Pancreas (tissue), 10 donors: ENCODE measurements around the gene FAHD1. TPM values are rescaled to one million over a fixed set of nuclear protein-coding genes. Genes with fewer than 3 reads are reported as not detected.
A peak's percentile ranks its signal among the peaks of the same experiment; 100 is the strongest.

ENCODE experiments used
- ATAC-seq, 4 donors: fragments of 200-7000 bp; cut with Tn5 transposase; one replicate each; pipeline versions ENCODE4 v1.8.0 to v1.9.1; 2020; ENCODE audit warnings: mild to moderate bottlenecking in 4 of 4, moderate library complexity in 4 of 4
- DNase-seq, 6 donors: peaks; one replicate each; pipeline ENCODE4 v3.0.0-alpha.2; 2020
- FAIRE-seq: peaks from 2 replicates; lab custom pipeline; 2012; peaks lifted over from hg19 to GRCh38; lab: Jason Lieb, UNC
- H3K27ac ChIP-seq, 4 donors: fragments of 200-600 bp; sonication (generic); 1 replicate in 3 of 4; 2 replicates in 1 of 4; pipeline versions ENCODE4 v1.5.0 to v1.8.0; 2020
- H3K27me3 ChIP-seq, 4 donors: fragments of 200-600 bp; one replicate each; pipeline ENCODE4 v1.8.0; 2021
- H3K36me3 ChIP-seq, 3 donors: fragments of 200-600 bp; sonication (generic) in 1 of 3; one replicate each; pipeline versions ENCODE4 v1.5.0 to v1.8.0; 2020 to 2021
- H3K4me1 ChIP-seq, 3 donors: fragments of 200-600 bp; one replicate each; pipeline ENCODE4 v1.8.0; 2021
- H3K4me3 ChIP-seq, 4 donors: fragments of 200-600 bp; sonication (generic) in 2 of 4; one replicate each; pipeline versions ENCODE4 v1.5.0 to v1.8.0; 2020 to 2021
- H3K9me3 ChIP-seq, 4 donors: fragments of 200-600 bp; one replicate each; pipeline ENCODE4 v1.8.0; 2021
- WGBS, 2 donors: extraction: QIAGEN DNeasy Blood & Tissue Kit; methylation state at CpG; one replicate each; pipeline ENCODE4 v1.1.7; 2013; 5-methylcytosine and 5-hydroxymethylcytosine counted together
- intact Hi-C, 3 donors: fragments of 100-400 bp; cut with DNase I; formaldehyde crosslinking; loops; one replicate each; pipeline versions ENCODE4 v1.11.1 to v1.14.2; 2022
- polyA plus RNA-seq, 2 donors: library from polyadenylated mRNA; stranded (reverse); fragments of 200-250 nt; gene quantifications; one replicate each; pipeline ENCODE4 v1.2.3, GENCODE V29; 2013
- total RNA-seq, 6 donors: library from RNA; stranded (reverse); fragmentation: NEBNext Ultra II Directional in 4 of 6; extraction: Animal tissue kit (Norgen Biotek cat#: 25700) in 4 of 6; gene quantifications; one replicate each; pipeline versions ENCODE4 v1.2.1 to v1.2.4, GENCODE V29; 2021 to 2023
- TF ChIP-seq, protein P1 (sequence below), 4 donors: fragments of 200-600 bp; sonication (generic) in 3 of 4; IDR thresholded peaks; one replicate each; pipeline versions ENCODE4 v1.5.0 to v1.8.0; 2021; ENCODE audit warnings: antibody characterized with exemption in 4 of 4
- donor health status: healthy with polysubstance abuse.
- donor health status: DM: no; HTN: no; CAD: no; lungs with moderate emphysema.
- donor health status: DM: no; HTN: no; CAD: no.
- donor health status: control.
- donor health status: control.
- donor health status: Bipolar disorder and iron deficiency.
- donor health status: DM: yes; HTN: yes; CAD: no.
- donor health status: DM: no; HTN: no; CAD: no.
- donor health status: DM: no; HTN: no; CAD: no.
- donor health status: DM: yes; HTN: yes; CAD: no.

The FAHD1 gene
- total and polyA plus RNA-seq, 8 donors: 5.1 to 14.4 (median 12.2) TPM

DNA sequence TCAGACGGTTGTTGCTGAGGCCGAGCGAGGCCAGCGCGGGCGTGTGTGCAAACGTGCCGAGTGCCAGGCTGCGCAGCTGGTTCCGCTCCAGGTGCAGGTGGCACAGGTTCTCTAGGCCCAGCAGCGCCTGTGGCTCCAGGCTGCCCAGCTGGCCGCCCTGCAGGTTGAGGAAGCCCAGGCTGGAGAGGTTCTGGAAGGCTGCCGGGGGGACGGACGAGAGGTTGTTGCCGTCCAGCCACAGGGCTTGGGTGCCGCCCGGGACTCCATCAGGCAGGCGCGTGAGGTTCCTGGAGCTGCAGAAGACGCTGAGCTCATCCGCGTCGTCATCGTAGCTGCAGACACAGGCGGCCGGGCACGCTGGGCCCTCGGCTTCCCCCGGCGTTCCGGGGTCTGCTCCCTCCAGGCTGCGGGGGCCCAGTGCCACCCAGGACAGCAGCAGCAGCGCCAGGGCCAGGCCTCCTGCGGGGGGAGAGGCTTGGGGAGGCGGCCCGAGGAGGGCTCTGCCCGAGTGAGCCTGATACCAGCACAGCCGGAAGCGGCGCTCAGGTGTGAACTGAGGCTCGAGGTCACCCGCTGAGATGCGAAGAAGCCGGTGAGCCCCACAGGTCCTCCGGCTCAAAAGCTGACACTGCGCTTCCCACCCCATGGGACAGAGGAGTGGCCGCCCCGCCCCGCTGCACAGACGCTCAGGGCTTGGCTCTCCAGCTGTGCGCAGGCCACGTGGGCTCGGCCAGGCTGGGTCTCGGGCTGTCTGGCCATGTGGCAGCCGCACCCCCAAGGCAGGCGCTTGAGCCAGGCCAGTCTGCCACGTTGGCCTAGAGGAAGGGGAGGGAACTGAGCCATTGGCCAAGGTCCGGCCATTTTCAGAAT lies 34.8 kb upstream of the FAHD1 start:
- peak in 2 of 6 donors; percentile 36 to 76 for DNase-seq
- Histone ChIP-seq H3K9me3 (no peaks in the 10 kb centered on the region), H3K4me1 (peaks cover 9 to 17% (median 16%) of the 10 kb centered on the region in 3 donors), H3K36me3 (no peaks in the 10 kb centered on the region), H3K27ac (no peak overlapping the region), H3K4me3 (no peak overlapping the region), H3K27me3 (no peaks in the 10 kb centered on the region)
- no peak for ATAC-seq
- no peak for FAIRE-seq
- intact Hi-C loops: no loop called here
- TF ChIP-seq, protein P1, sequence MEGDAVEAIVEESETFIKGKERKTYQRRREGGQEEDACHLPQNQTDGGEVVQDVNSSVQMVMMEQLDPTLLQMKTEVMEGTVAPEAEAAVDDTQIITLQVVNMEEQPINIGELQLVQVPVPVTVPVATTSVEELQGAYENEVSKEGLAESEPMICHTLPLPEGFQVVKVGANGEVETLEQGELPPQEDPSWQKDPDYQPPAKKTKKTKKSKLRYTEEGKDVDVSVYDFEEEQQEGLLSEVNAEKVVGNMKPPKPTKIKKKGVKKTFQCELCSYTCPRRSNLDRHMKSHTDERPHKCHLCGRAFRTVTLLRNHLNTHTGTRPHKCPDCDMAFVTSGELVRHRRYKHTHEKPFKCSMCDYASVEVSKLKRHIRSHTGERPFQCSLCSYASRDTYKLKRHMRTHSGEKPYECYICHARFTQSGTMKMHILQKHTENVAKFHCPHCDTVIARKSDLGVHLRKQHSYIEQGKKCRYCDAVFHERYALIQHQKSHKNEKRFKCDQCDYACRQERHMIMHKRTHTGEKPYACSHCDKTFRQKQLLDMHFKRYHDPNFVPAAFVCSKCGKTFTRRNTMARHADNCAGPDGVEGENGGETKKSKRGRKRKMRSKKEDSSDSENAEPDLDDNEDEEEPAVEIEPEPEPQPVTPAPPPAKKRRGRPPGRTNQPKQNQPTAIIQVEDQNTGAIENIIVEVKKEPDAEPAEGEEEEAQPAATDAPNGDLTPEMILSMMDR (IDR thresholded peaks at IDR 0.05): no peak
- WGBS, 2 donors: 92 to 94% methylated on average over 56 to 59 of the region's 59 CpGs

DNA sequence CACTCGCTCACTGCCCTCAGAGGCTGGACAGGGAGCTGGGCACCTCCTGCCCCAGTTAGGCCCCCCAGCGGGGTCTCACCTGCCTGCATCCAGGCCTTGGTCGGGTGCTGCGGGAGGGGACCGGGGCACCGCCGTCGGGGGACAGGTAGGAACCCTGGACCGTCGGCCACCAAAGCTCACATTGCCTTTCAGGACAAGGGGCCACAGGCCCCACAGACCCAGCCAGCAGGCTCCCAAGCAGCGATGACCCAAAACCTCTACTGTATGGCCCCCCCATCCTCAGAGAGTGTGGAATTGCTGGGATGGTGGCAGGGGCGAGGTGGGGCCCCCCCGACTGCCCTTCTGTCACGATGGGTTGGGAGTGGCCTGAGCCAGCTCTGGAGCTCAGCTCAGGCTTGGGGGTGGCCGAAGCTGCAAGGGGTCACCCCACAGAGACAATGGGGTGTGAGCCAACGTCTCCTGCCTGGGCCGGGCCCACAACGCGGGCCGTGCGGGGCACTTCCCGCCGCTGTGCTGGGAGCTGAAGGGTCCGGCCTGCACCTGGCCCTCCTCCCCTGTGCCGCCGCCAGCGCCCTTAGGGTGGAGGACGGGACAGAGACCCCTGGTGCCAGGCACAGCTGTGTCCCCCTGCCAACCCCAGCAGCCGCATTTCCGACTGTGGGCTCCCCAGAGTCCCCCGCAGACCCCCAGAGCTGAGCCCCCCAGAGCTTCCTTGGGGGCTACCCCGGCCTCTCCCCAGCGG lies 34.0 kb upstream of the FAHD1 start:
- TF ChIP-seq, protein P1 (IDR thresholded peaks at IDR 0.05): no peak
- intact Hi-C loops: no loop called here
- no peak for FAIRE-seq
- WGBS, 2 donors: 64 to 70% methylated on average over 26 to 33 of the region's 33 CpGs
- peak overlapping the region; percentile 53 to 78 (median 66) for H3K27ac ChIP-seq
- no peaks in the 10 kb centered on the region for H3K9me3 ChIP-seq
- peaks cover 9 to 17% (median 16%) of the 10 kb centered on the region in 3 donors for H3K4me1 ChIP-seq
- peak overlapping the region in 2 of 4 donors; percentile 26 to 45 for H3K4me3 ChIP-seq
- DNase-seq: peak in 2 of 6 donors; percentile 44 to 80
- peak in 1 of 4 donors; percentile 10 for ATAC-seq
- H3K36me3 ChIP-seq: no peaks in the 10 kb centered on the region
- no peaks in the 10 kb centered on the region for H3K27me3 ChIP-seq

DNA sequence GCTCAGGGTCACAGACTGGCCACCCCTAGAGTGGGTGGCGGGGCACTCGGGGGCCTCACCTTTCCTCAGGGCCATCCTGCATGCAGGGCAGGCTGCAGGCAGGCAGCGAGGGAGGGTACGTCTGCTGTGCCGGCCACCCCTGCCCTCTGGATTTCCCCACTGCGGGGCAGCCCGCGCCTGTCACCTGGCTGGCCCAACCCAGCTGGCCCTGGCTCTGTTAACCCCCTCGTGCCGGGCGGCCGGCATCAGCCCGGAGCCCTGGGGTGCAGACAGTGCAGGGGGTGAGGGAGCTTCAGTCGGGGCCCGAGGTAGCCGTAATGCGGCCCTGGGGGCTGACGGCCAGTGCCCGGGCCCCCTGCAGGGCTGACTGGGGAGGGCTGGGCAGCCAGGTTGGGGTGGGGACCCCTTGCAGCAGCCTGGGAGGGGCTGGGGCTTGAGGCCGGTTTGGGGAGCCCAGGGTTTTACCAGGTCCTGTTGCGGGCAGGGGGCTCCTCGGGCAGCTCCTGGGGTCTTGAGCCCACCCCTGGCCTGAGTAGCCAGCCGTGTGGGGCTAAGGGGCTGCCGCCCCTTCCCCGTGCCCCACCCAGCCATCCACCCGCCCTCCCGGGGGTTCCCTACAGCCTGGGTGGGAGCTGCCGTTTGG lies 33.3 kb upstream of the FAHD1 start, which contains the start of gene IGFALS:
Gene IGFALS, minus strand, starts transcription at position 128 of the 643 bp plus-strand sequence. Its CDS starts 53 bp downstream, at position 75.
- Histone ChIP-seq H3K9me3 (no peaks in the 10 kb centered on the region), H3K27me3 (no peaks in the 10 kb centered on the region), H3K36me3 (no peaks in the 10 kb centered on the region), H3K27ac (peak within 1 kb of the TSS; percentile 53 to 78 (median 66)), H3K4me3 (peak within 1 kb of the TSS in 2 of 4 donors; percentile 26 to 45), H3K4me1 (peaks cover 9 to 17% (median 16%) of the 10 kb centered on the region in 3 donors)
- intact Hi-C loops: no loop called here
- no peak for FAIRE-seq
- DNase-seq: peak; percentile 36 to 90 (median 60)
- TF ChIP-seq, protein P1 (IDR thresholded peaks at IDR 0.05): no peak
- 11 to 14% methylated on average over 25 to 28 of the region's 28 CpGs for WGBS, 2 donors
- peak; percentile 66 to 84 (median 80) for ATAC-seq

DNA sequence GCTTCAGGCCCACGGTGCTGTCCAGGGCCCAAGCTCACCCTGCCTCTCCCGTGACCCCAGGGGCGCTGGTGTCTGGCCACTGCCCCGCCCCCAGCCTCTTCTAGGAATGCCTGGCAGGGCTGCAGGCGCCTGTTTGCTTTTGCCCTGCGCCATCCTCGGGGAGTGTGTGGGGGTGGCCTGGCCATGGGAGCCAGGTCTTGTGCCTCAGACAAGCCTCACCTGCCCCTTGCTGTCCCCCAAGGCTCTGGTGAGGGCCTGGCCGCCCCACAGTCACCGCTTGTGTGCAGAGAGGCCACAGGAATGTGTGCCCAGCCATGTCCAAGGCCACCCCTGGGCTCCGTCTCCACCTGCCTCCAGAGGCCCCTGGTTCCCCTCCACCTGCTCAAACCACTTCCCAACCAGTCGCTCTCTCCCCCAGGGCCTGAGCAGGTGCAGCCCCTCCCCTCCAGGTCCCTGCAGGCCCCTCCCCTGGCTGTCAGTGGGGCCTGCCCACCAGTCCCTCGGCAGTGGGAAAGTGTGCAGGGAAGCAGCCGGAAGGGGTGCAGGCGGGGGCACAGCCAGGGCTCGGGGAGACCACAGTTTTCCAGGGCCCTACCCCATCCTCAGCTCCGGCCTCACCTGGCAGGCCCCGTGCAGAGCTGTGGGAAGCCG lies 32.7 kb upstream of the FAHD1 start:
- intact Hi-C loops: no loop called here
- peak; percentile 33 to 87 (median 62) for DNase-seq
- peak; percentile 51 to 76 (median 72) for ATAC-seq
- Histone ChIP-seq H3K4me1 (peaks cover 9 to 17% (median 16%) of the 10 kb centered on the region in 3 donors), H3K27me3 (no peaks in the 10 kb centered on the region), H3K27ac (peak overlapping the region; percentile 53 to 78 (median 66)), H3K36me3 (no peaks in the 10 kb centered on the region), H3K4me3 (peak overlapping the region in 2 of 4 donors; percentile 26 to 45), H3K9me3 (no peaks in the 10 kb centered on the region)
- 15 to 32% methylated on average over 10 to 18 of the region's 18 CpGs for WGBS, 2 donors
- TF ChIP-seq, protein P1 (IDR thresholded peaks at IDR 0.05): no peak
- no peak for FAIRE-seq
